Measurements from ENCODE around the gene VIPR1.

DNA sequence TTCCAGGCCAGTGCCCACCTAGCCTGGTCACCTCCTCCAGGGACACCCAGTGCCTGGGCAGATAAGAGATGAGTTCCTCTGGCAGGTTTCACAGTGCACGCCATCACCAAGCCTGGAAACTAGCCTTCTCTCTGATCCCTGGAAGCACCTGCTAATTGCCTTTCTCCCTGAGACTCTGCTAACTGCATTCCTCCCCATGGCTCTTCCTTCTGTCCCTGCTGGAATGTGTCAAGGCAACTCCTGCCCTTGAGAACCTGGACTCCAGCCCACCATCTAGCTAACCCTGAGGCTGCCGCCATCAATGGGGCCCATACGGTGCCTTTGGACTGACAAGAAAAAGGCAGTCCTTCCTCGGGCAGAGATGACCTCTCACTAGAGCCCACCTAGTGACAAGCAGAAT is 18.5 kb downstream of the VIPR1 start:
- no peak for TF ChIP-seq POLR2AphosphoS5 (IDR thresholded peaks at IDR 0.05)
- TF ChIP-seq CTCF (IDR thresholded peaks at IDR 0.05) = no peak
- TF ChIP-seq POLR2A (IDR thresholded peaks at IDR 0.05) = no peak
